SU-DHL-6 (cell line): Measurements from ENCODE around the gene ZNF662.

Experiments
- EZH2phosphoT487 ChIP-seq: fragments of 200-600 bp; sonication (generic), shearing (Covaris generic); conservative IDR thresholded peaks from 2 replicates; pipeline ENCODE4 v1.6.1; 2018; ENCODE audit warnings: mild to moderate bottlenecking, antibody characterized with exemption, low read length, moderate library complexity, mixed read lengths
- TF ChIP-seq, protein P1 (sequence below): fragments of 200-600 bp; sonication (generic); IDR thresholded peaks from one replicate; pipeline ENCODE4 v1.5.1; 2017; ENCODE audit warnings: antibody characterized with exemption, mild to moderate bottlenecking, low read length, moderate library complexity; ENCODE audit not compliant: insufficient read depth, poor library complexity, severe bottlenecking

GRCh38 chr3:42960786-42961185 is 54.8 kb downstream of the ZNF662 start:
- TF ChIP-seq, protein P1, sequence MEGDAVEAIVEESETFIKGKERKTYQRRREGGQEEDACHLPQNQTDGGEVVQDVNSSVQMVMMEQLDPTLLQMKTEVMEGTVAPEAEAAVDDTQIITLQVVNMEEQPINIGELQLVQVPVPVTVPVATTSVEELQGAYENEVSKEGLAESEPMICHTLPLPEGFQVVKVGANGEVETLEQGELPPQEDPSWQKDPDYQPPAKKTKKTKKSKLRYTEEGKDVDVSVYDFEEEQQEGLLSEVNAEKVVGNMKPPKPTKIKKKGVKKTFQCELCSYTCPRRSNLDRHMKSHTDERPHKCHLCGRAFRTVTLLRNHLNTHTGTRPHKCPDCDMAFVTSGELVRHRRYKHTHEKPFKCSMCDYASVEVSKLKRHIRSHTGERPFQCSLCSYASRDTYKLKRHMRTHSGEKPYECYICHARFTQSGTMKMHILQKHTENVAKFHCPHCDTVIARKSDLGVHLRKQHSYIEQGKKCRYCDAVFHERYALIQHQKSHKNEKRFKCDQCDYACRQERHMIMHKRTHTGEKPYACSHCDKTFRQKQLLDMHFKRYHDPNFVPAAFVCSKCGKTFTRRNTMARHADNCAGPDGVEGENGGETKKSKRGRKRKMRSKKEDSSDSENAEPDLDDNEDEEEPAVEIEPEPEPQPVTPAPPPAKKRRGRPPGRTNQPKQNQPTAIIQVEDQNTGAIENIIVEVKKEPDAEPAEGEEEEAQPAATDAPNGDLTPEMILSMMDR: no peak
- no peak for TF ChIP-seq EZH2phosphoT487
